Spinal cord (tissue), 10 donors: ENCODE results near the gene PRR16. TPM values are rescaled to one million over a fixed set of nuclear protein-coding genes. Genes with fewer than 3 reads are reported as not detected.

ENCODE experiments used
- DNase-seq, 6 donors: peaks; one replicate each; pipeline versions ENCODE4 v3.0.0 to v3.0.0-alpha.2; 2013 to 2015; ENCODE audit warnings: low spot score in 6 of 6, low read depth in 4 of 6
- H3K27ac ChIP-seq: one replicate; pipeline ENCODE4 v1.5.1; 2013; ENCODE audit warnings: low read depth, low read length, control low read depth
- H3K27me3 ChIP-seq: one replicate; pipeline ENCODE4 v1.6.1; 2013; ENCODE audit warnings: low read length; ENCODE audit not compliant: control insufficient read depth, insufficient read depth
- H3K36me3 ChIP-seq: one replicate; pipeline ENCODE4 v1.6.1; 2013; ENCODE audit warnings: low read length; ENCODE audit not compliant: control insufficient read depth, insufficient read depth
- H3K4me1 ChIP-seq: one replicate; pipeline ENCODE4 v1.6.1; 2013; ENCODE audit warnings: low read length; ENCODE audit not compliant: control insufficient read depth, insufficient read depth
- H3K4me3 ChIP-seq: one replicate; pipeline ENCODE4 v1.5.1; 2013; ENCODE audit warnings: low read depth, low read length, control low read depth
- H3K9me3 ChIP-seq: one replicate; pipeline ENCODE4 v1.6.1; 2013; ENCODE audit warnings: low read length; ENCODE audit not compliant: control insufficient read depth, insufficient read depth
- WGBS: methylation state at CpG from one replicate; pipeline ENCODE4 v1.1.5; 2013; ENCODE audit warnings: missing lambda C conversion rate; ENCODE audit not compliant: insufficient coverage; 5-methylcytosine and 5-hydroxymethylcytosine counted together
- polyA plus RNA-seq, 2 donors: library from polyadenylated mRNA; unstranded; fragments of 120-200 nt; gene quantifications; one replicate each; pipeline ENCODE4 v1.2.1, GENCODE V29; 2013; ENCODE audit not compliant: insufficient read length in 2 of 2
- small RNA-seq: library from RNA; depleted of rRNA; stranded (forward); fragments of <200 nt; gene quantifications from one replicate; pipeline ENCODE3, GENCODE V24; 2014; ENCODE audit warnings: low replicate concordance
- total RNA-seq, 2 donors: library from RNA; depleted of rRNA in 1 of 2; stranded (reverse); fragments of 120-200 nt in 1 of 2; fragments of >200 nt in 1 of 2; gene quantifications; one replicate each; pipeline versions ENCODE4 v1.2.3 to v1.2.4, GENCODE V29; 2013 to 2014
- donor health status: healthy.

PRR16 gene
- total and polyA plus RNA-seq, 4 donors: 1.6 to 5.7 (median 2.6) TPM

GRCh38 chr5:120717381-120717780, 253.3 kb downstream of the PRR16 start:
- WGBS: no CpG with 5 or more reads among the region's 3 CpGs
- no peaks in the 10 kb centered on the region for H3K27me3 ChIP-seq
- no peak overlapping the region for H3K4me3 ChIP-seq
- H3K9me3 ChIP-seq: no peaks in the 10 kb centered on the region
- no peak for DNase-seq
- H3K36me3 ChIP-seq: no peaks in the 10 kb centered on the region
- no peaks in the 10 kb centered on the region for H3K4me1 ChIP-seq
- H3K27ac ChIP-seq: no peak overlapping the region

GRCh38 chr5:120730214-120730613, 266.1 kb downstream of the PRR16 start:
- Histone ChIP-seq H3K4me1 (no peaks in the 10 kb centered on the region), H3K4me3 (no peak overlapping the region), H3K27me3 (no peaks in the 10 kb centered on the region), H3K9me3 (no peaks in the 10 kb centered on the region), H3K27ac (no peak overlapping the region), H3K36me3 (no peaks in the 10 kb centered on the region)
- no peak for DNase-seq

- DNase-seq: peak in 2 of 6 donors; percentile 1 to 6
- Histone ChIP-seq H3K27ac (no peak overlapping the region), H3K27me3 (no peaks in the 10 kb centered on the region), H3K4me1 (no peaks in the 10 kb centered on the region), H3K36me3 (no peaks in the 10 kb centered on the region), H3K4me3 (no peak overlapping the region), H3K9me3 (no peaks in the 10 kb centered on the region)
- 57% methylated on average over 1 of the region's 4 CpGs for WGBS
Observed at GRCh38 chr5:120734033-120734432, 269.9 kb downstream of the PRR16 start.

- no CpG with 5 or more reads among the region's 2 CpGs for WGBS
- DNase-seq: no peak
- Histone ChIP-seq H3K4me3 (no peak overlapping the region), H3K4me1 (no peaks in the 10 kb centered on the region), H3K27me3 (no peaks in the 10 kb centered on the region), H3K36me3 (no peaks in the 10 kb centered on the region), H3K27ac (no peak overlapping the region), H3K9me3 (no peaks in the 10 kb centered on the region)
Observed at GRCh38 chr5:120735076-120735475, 271.0 kb downstream of the PRR16 start.

Small RNA genes lying within 50 kb of the gene (small RNA-seq; reads per million reads assigned to genes)
- not detected for gene PRELID3BP8
- gene RNU4-69P: not detected
